ENCODE data around the gene ELMOD1.

- TF ChIP-seq POLR2A (IDR thresholded peaks at IDR 0.05): no peak
- TF ChIP-seq, protein P1, sequence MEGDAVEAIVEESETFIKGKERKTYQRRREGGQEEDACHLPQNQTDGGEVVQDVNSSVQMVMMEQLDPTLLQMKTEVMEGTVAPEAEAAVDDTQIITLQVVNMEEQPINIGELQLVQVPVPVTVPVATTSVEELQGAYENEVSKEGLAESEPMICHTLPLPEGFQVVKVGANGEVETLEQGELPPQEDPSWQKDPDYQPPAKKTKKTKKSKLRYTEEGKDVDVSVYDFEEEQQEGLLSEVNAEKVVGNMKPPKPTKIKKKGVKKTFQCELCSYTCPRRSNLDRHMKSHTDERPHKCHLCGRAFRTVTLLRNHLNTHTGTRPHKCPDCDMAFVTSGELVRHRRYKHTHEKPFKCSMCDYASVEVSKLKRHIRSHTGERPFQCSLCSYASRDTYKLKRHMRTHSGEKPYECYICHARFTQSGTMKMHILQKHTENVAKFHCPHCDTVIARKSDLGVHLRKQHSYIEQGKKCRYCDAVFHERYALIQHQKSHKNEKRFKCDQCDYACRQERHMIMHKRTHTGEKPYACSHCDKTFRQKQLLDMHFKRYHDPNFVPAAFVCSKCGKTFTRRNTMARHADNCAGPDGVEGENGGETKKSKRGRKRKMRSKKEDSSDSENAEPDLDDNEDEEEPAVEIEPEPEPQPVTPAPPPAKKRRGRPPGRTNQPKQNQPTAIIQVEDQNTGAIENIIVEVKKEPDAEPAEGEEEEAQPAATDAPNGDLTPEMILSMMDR (IDR thresholded peaks at IDR 0.05 in 4 of 5, conservative IDR thresholded peaks at IDR 0.05 in 1 of 5): no peak
Measured at GRCh38 chr11:107676336-107677057, 85.5 kb downstream of the ELMOD1 start.

All from gastrocnemius medialis (tissue), 4 donors.